Heart left ventricle (tissue), 13 donors: ENCODE measurements around the gene XKR7.

Experiments used
- POLR2A ChIP-seq, 2 donors: fragments of 450-650 bp; IDR thresholded peaks; one replicate each; pipeline ENCODE4 v1.6.1; 2017; ENCODE audit warnings: antibody characterized with exemption in 2 of 2, mild to moderate bottlenecking in 2 of 2, moderate library complexity in 2 of 2
- TF ChIP-seq, protein P1 (sequence below), 12 donors: fragments of 200-600 bp; sonication (generic) in 4 of 12; IDR thresholded peaks; one replicate each; pipeline versions ENCODE4 v1.5.0 to v1.8.0; 2018 to 2022; ENCODE audit warnings: antibody characterized with exemption in 12 of 12, mild to moderate bottlenecking in 5 of 12
- donor health status: ischemic (EF 13 %, LVEDD 7.1; RV severe dilation, severe dysfunction).
- donor health status: DM: no; HTN: yes; CAD: no.
- donor health status: DM: no; HTN: no; CAD: no.
- donor health status: ischemic (EF 25% LVEDD 6.9; RV normal size, moderate dysfunction).
- donor health status: ischemic (EF 25% LVEDD 5.7; RV mildly dilated, moderate dysfunction).
- donor health status: ischemic (EF 35%, LVEDD 5.7; RV mildly dilated, moderate dysfunction).
- donor health status: nonischemic (EF 11% LVEDD 7.7; RV severe dilation, severe dysfunction).
- donor health status: DM: yes; HTN: yes; CAD: no.
- donor health status: PGD.
- donor health status: ischemic (EF 29% LVEDD 5.4; RV normal size, mild dysfunction).
- donor health status: nonischemic (EF 23%, LVEDD 6.1; RV moderate dilation, normal function).

DNA sequence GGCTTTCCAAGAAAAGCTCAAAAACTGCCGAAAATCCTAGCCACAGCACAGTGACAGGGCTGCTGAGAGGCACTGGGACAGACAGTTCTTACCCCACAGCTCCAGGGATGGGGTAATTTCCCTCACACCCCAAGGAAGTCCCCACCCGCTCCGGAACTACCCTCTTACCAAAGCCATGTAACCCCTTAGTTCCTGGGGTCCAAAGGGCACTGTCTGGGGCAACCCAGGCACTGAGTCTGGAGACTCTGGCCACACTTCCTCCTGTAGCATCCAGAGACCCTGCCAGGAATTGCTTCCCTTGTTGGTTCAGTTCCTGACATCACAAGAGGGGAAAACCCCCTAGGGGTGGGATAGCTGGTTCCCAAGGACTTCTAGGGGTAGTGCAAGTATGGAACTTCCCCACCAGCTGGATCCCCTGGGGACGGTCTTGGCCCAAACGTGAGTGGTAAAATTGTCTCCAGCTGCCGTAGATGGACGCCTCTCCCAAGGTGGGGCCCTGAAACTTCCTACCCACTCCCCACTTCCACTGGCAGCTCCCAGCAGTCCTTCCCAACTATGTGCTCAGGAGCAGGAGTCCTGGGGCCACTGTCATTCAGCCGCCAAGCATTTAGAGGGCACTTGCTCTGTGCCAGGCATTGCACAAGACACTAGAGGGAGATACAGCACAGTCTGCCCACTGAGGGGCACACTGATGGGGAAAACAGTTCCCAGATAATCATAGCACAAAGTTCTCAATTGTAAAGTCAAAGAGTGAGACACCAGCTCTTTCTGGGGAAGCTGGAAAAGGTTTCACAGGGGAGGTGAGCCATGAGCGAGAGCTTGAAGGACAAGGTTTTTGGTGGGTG, 66.9 kb downstream of the XKR7 start:
- TF ChIP-seq POLR2A (IDR thresholded peaks at IDR 0.05): no peak
- TF ChIP-seq, protein P1, sequence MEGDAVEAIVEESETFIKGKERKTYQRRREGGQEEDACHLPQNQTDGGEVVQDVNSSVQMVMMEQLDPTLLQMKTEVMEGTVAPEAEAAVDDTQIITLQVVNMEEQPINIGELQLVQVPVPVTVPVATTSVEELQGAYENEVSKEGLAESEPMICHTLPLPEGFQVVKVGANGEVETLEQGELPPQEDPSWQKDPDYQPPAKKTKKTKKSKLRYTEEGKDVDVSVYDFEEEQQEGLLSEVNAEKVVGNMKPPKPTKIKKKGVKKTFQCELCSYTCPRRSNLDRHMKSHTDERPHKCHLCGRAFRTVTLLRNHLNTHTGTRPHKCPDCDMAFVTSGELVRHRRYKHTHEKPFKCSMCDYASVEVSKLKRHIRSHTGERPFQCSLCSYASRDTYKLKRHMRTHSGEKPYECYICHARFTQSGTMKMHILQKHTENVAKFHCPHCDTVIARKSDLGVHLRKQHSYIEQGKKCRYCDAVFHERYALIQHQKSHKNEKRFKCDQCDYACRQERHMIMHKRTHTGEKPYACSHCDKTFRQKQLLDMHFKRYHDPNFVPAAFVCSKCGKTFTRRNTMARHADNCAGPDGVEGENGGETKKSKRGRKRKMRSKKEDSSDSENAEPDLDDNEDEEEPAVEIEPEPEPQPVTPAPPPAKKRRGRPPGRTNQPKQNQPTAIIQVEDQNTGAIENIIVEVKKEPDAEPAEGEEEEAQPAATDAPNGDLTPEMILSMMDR (IDR thresholded peaks at IDR 0.05): peak in 7 of 12 donors; percentile 6 to 37 (median 17)
